Activated CD4-positive, alpha-beta T cell treated with anti-CD3 and anti-CD28 coated beads, Interleukin-2, amount 10 ng/mL, durations not matched to agents 7 days and 5 days (primary cell): Measurements from ENCODE around the gene MARK4. TPM values are rescaled to one million over a fixed set of nuclear protein-coding genes. Genes with fewer than 3 reads are reported as not detected.
"Not testable (repeated sequence)": the region's sequence is repeated elsewhere in the genome, so short reads cannot be mapped to it uniquely, and the experiment has no call there.

Source experiments
- CTCF ChIA-PET: fragments of 350-600 bp; sonication (Branson Sonifier 250); formaldehyde crosslinking; loops from one replicate; lab custom pipeline; 2021; ENCODE audit warnings: antibody characterized with exemption; lab: Charles Lee
- POLR2A ChIA-PET: fragments of 350-600 bp; sonication (Branson Sonifier 250); formaldehyde crosslinking; loops from one replicate; lab custom pipeline; 2021; ENCODE audit warnings: antibody characterized with exemption; lab: Charles Lee
- DNase-seq: peaks from one replicate; pipeline ENCODE4 v3.0.0-alpha.2; 2020
- H3K27ac Mint-ChIP-seq: one replicate; pipeline ENCODE4 v1.8.0; 2021; ENCODE audit warnings: mild to moderate bottlenecking, moderate library complexity, mixed read lengths
- H3K27me3 Mint-ChIP-seq: one replicate; pipeline ENCODE4 v1.8.0; 2021; ENCODE audit warnings: mixed read lengths
- H3K36me3 Mint-ChIP-seq: one replicate; pipeline ENCODE4 v1.8.0; 2021; ENCODE audit warnings: low read depth, mixed read lengths
- H3K4me1 Mint-ChIP-seq: one replicate; pipeline ENCODE4 v1.8.0; 2021; ENCODE audit warnings: mixed read lengths
- H3K4me3 Mint-ChIP-seq: one replicate; pipeline ENCODE4 v1.8.0; 2021; ENCODE audit warnings: mild to moderate bottlenecking, moderate library complexity, mixed read lengths
- H3K9me3 Mint-ChIP-seq: one replicate; pipeline ENCODE4 v1.8.0; 2021; ENCODE audit warnings: mixed read lengths
- total RNA-seq, 2 experiments: library from RNA; stranded (reverse); gene quantifications; one replicate each; pipeline ENCODE4 v1.2.3, GENCODE V29; 2021

MARK4 gene
- total RNA-seq, 2 experiments from 2014 or later = 19.5 to 19.6 TPM

- no peak overlapping the region for H3K4me3 Mint-ChIP-seq
- H3K9me3 Mint-ChIP-seq = no peaks in the 10 kb centered on the region
- ChIA-PET CTCF (no interaction called here), POLR2A (no interaction called here)
- H3K27me3 Mint-ChIP-seq = peaks cover 25% of the 10 kb centered on the region
- no peak for DNase-seq
- peaks cover 4% of the 10 kb centered on the region for H3K4me1 Mint-ChIP-seq
- H3K36me3 Mint-ChIP-seq = no peaks in the 10 kb centered on the region
- no peak overlapping the region for H3K27ac Mint-ChIP-seq
These were observed 70.8 kb downstream of the MARK4 start for GRCh38 chr19:45321848-45322247.

GRCh38 chr19:45322311-45322710 lies 71.2 kb downstream of the MARK4 start:
- Mint-ChIP-seq H3K27me3 (peaks cover 23% of the 10 kb centered on the region), H3K9me3 (no peaks in the 10 kb centered on the region)

GRCh38 chr19:45322744-45323281 lies 71.7 kb downstream of the MARK4 start, which contains the start of gene CKM:
Gene CKM, minus strand, starts transcription at chr19:45322875. Its CDS starts 3,162 bp downstream, at chr19:45319713.
- Mint-ChIP-seq H3K27me3 (peaks cover 20% of the 10 kb centered on the region), H3K36me3 (no peaks in the 10 kb centered on the region), H3K4me3 (no peak within 1 kb of the TSS), H3K4me1 (peaks cover 4% of the 10 kb centered on the region), H3K27ac (no peak within 1 kb of the TSS), H3K9me3 (no peaks in the 10 kb centered on the region)
- POLR2A ChIA-PET = no interaction called here
- no peak for DNase-seq
- CTCF ChIA-PET = no interaction called here

More at GRCh38 chr19:45322311-45322710, 71.2 kb downstream of the MARK4 start:
- Mint-ChIP-seq H3K4me1 (peaks cover 4% of the 10 kb centered on the region), H3K4me3 (no peak overlapping the region), H3K27ac (no peak overlapping the region), H3K36me3 (no peaks in the 10 kb centered on the region)
- ChIA-PET CTCF (no interaction called here), POLR2A (no interaction called here)
- no peak for DNase-seq

GRCh38 chr19:45323671-45324081 lies 72.6 kb downstream of the MARK4 start:
- H3K27me3 Mint-ChIP-seq = peaks cover 19% of the 10 kb centered on the region
- H3K4me3 Mint-ChIP-seq = no peak overlapping the region
- ChIA-PET CTCF (no interaction called here), POLR2A (no interaction called here)
- H3K9me3 Mint-ChIP-seq = no peaks in the 10 kb centered on the region
- no peak for DNase-seq
- no peak overlapping the region for H3K27ac Mint-ChIP-seq
- no peaks in the 10 kb centered on the region for H3K36me3 Mint-ChIP-seq
- peaks cover 4% of the 10 kb centered on the region for H3K4me1 Mint-ChIP-seq

GRCh38 chr19:45324349-45324907 lies 73.4 kb downstream of the MARK4 start:
- ChIA-PET CTCF (interaction anchor here (0.6 kb wide), 1 partner anchor 132 kb away, joined by 3 read pairs; no protein-coding TSS in a partner anchor), POLR2A (no interaction called here)
- H3K27me3 Mint-ChIP-seq = peaks cover 19% of the 10 kb centered on the region
- H3K4me3 Mint-ChIP-seq = no peak overlapping the region
- H3K27ac Mint-ChIP-seq = no peak overlapping the region
- no peak for DNase-seq
- H3K36me3 Mint-ChIP-seq = no peaks in the 10 kb centered on the region
- H3K4me1 Mint-ChIP-seq = peaks cover 4% of the 10 kb centered on the region
- no peaks in the 10 kb centered on the region for H3K9me3 Mint-ChIP-seq

GRCh38 chr19:45327404-45328143 lies 76.5 kb downstream of the MARK4 start:
- Mint-ChIP-seq H3K4me3 (no peak overlapping the region), H3K27me3 (peaks cover 12% of the 10 kb centered on the region), H3K36me3 (no peaks in the 10 kb centered on the region), H3K9me3 (no peaks in the 10 kb centered on the region), H3K27ac (no peak overlapping the region), H3K4me1 (peaks cover 4% of the 10 kb centered on the region)
- DNase-seq = no peak
- ChIA-PET POLR2A (no interaction called here), CTCF (interaction anchor here (4.2 kb wide), 1 partner anchor 11 kb away, joined by 19 read pairs; no protein-coding TSS in a partner anchor)

GRCh38 chr19:45331411-45331810 lies 80.3 kb downstream of the MARK4 start:
- DNase-seq = no peak
- Mint-ChIP-seq H3K4me1 (peaks cover under 1% of the 10 kb centered on the region), H3K9me3 (no peaks in the 10 kb centered on the region), H3K27me3 (peaks cover 2% of the 10 kb centered on the region), H3K36me3 (no peaks in the 10 kb centered on the region), H3K4me3 (no peak overlapping the region), H3K27ac (no peak overlapping the region)
- POLR2A ChIA-PET = no interaction called here
- CTCF ChIA-PET = no interaction called here

- CTCF ChIA-PET = interaction anchor here (0.6 to 0.7 kb wide), 5 partner anchors 74 to 1617 kb away, joined by 3 to 7 read pairs (median 3); no protein-coding TSS in a partner anchor
- Mint-ChIP-seq H3K4me1 (peaks cover 4% of the 10 kb centered on the region), H3K4me3 (no peak overlapping the region), H3K27ac (no peak overlapping the region), H3K27me3 (peaks cover 5% of the 10 kb centered on the region), H3K9me3 (no peaks in the 10 kb centered on the region), H3K36me3 (no peaks in the 10 kb centered on the region)
- DNase-seq = no peak
- POLR2A ChIA-PET = no interaction called here
These were observed 82.7 kb downstream of the MARK4 start for GRCh38 chr19:45333609-45334303.

- H3K27me3 Mint-ChIP-seq, POLR2A ChIA-PET, H3K9me3 Mint-ChIP-seq, DNase-seq, H3K4me3 Mint-ChIP-seq, H3K36me3 Mint-ChIP-seq, H3K27ac Mint-ChIP-seq, H3K4me1 Mint-ChIP-seq: not testable (repeated sequence)
- CTCF ChIA-PET = interaction anchor here (0.7 kb wide), 1 partner anchor 9 kb away, joined by 3 read pairs; no protein-coding TSS in a partner anchor
These were observed 83.8 kb downstream of the MARK4 start for GRCh38 chr19:45334881-45335280.

GRCh38 chr19:45336696-45337251 lies 85.7 kb downstream of the MARK4 start:
- no peak overlapping the region for H3K4me3 Mint-ChIP-seq
- H3K4me1 Mint-ChIP-seq = peaks cover 8% of the 10 kb centered on the region
- no peak for DNase-seq
- ChIA-PET POLR2A (no interaction called here), CTCF (interaction anchor here (3.1 kb wide), 1 partner anchor 9 kb away, joined by 19 read pairs; no protein-coding TSS in a partner anchor)
- peaks cover 13% of the 10 kb centered on the region for H3K27me3 Mint-ChIP-seq
- H3K9me3 Mint-ChIP-seq = no peaks in the 10 kb centered on the region
- H3K27ac Mint-ChIP-seq = no peak overlapping the region
- no peaks in the 10 kb centered on the region for H3K36me3 Mint-ChIP-seq

GRCh38 chr19:45339629-45340028 lies 88.6 kb downstream of the MARK4 start:
- Mint-ChIP-seq H3K4me1 (peaks cover 8% of the 10 kb centered on the region), H3K4me3 (no peak overlapping the region), H3K9me3 (no peaks in the 10 kb centered on the region), H3K27me3 (peaks cover 11% of the 10 kb centered on the region), H3K27ac (no peak overlapping the region), H3K36me3 (no peaks in the 10 kb centered on the region)
- POLR2A ChIA-PET = no interaction called here
- DNase-seq = no peak
- CTCF ChIA-PET = interaction anchor here (1.2 to 3.1 kb wide), 5 partner anchors 12 to 44 kb away, joined by 3 to 19 read pairs (median 4); no protein-coding TSS in a partner anchor

- POLR2A ChIA-PET = no interaction called here
- Mint-ChIP-seq H3K4me3 (peak within 1 kb of the TSS; percentile 53), H3K27ac (no peak within 1 kb of the TSS), H3K4me1 (peaks cover 8% of the 10 kb centered on the region), H3K9me3 (no peaks in the 10 kb centered on the region), H3K36me3 (no peaks in the 10 kb centered on the region), H3K27me3 (peaks cover 13% of the 10 kb centered on the region)
- CTCF ChIA-PET = interaction anchor here (3.1 kb wide), 1 partner anchor 13 kb away, joined by 19 read pairs; no protein-coding TSS in a partner anchor
- DNase-seq = peak; percentile 31
These were observed 89.3 kb downstream of the MARK4 start, which contains the start of gene KLC3 for GRCh38 chr19:45340232-45340898. Gene KLC3, plus strand, starts transcription at chr19:45340750. Its CDS starts 4,792 bp downstream, at chr19:45345542.
